GM12891 (cell line): Measurements from ENCODE around the gene AATK.

Experiments used
- PAX5 ChIP-seq: IDR thresholded peaks from 2 replicates; pipeline ENCODE4 v1.6.1; 2011; ENCODE audit warnings: low read length, moderate library complexity, mild to moderate bottlenecking; ENCODE audit not compliant: insufficient read depth, severe bottlenecking
- POLR2A ChIP-seq: IDR thresholded peaks from 2 replicates; pipeline ENCODE4 v1.6.1; 2011; ENCODE audit warnings: low read depth, low read length, control low read depth
- POLR2AphosphoS5 ChIP-seq: IDR thresholded peaks from 2 replicates; pipeline ENCODE4 v1.6.1; 2011; ENCODE audit warnings: low read depth, low read length, control low read depth
- POU2F2 ChIP-seq: IDR thresholded peaks from 2 replicates; pipeline ENCODE4 v1.6.1; 2011; ENCODE audit warnings: low read depth, mild to moderate bottlenecking, control low read depth, low read length, moderate library complexity
- SPI1 ChIP-seq: IDR thresholded peaks from 2 replicates; pipeline ENCODE4 v1.6.1; 2011; ENCODE audit warnings: low read depth, low read length, control low read depth
- TAF1 ChIP-seq: IDR thresholded peaks from 2 replicates; pipeline ENCODE4 v1.6.1; 2011; ENCODE audit warnings: low read depth, low read length, control low read depth

DNA sequence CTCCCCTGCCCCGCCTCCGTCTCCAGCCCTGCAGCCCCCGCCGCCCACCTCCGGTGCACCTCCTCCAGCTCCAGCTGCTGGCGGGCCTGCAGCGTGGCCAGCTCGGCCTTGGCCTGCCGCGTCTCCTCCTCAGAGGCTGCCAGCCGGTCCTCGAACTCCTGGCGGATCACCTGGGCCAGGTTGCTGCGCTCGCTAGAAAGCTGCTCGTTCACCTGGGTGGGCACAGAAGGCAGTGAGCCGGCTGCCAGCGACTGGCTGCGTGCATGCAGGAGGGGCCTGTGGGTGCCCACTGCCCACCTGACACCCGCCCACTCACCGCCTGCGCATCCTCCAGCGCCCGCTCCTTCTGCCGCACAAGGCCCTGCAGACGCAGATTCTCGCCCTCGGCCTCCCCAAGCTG, 24.6 kb upstream of the AATK start:
- TF ChIP-seq POLR2A, result no peak
- no peak for TF ChIP-seq POLR2AphosphoS5
- TF ChIP-seq TAF1, result no peak
- TF ChIP-seq SPI1, result no peak
- no peak for TF ChIP-seq PAX5
- TF ChIP-seq POU2F2, result no peak
